ENCODE data around the gene MYO5C.

Gene MYO5C

DNA sequence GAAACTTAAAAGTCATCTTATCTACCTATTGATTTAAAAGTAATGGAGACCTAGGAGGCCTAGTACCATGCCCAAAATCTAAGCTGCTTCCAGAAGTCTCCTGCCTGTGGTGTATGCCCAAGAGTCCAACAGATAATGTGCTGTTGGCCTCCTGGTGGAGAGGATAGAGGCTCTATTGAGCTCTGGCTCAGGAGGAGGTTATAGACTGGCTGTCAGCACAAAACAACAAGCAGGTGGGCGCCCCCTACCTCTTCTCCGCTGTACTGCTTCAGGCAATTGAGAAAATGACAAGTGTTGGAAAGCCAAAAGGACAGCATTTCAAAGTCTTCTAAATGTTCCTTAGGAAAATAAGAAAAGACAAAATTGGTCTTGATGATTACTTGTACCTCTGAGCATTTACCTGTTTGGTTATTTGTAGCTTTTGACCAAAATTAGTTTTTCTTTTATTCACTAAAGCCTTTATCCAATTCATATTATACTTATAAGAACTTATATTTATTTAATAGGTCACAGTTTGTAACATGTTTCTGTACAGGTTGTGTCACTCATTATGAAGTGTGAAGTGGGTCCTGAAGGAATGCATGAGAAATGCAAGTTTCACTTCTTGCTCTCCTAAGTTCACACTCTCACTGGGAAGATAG is 87.2 kb downstream of the MYO5C start:
- DNase-seq: peak; percentile 5

DNA sequence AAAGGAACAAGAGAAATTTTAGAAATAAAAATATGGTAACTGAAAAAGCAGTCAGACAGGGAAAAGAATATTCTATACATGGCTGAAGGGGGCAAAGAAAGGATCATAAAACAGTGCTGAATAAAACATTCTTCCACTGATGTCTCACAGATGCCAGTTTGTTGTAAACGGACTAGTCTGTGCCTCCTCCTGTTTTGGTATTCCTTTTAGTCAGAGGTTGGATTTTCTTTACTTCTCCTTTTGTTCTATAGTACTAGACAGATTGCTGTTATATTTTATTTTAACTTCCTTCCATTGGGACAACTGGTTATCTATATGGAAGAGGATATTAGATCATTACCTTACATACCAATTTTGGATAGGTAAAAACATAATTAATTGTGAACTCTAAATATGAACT is 88.4 kb downstream of the MYO5C start:
- no peak for DNase-seq

DNA sequence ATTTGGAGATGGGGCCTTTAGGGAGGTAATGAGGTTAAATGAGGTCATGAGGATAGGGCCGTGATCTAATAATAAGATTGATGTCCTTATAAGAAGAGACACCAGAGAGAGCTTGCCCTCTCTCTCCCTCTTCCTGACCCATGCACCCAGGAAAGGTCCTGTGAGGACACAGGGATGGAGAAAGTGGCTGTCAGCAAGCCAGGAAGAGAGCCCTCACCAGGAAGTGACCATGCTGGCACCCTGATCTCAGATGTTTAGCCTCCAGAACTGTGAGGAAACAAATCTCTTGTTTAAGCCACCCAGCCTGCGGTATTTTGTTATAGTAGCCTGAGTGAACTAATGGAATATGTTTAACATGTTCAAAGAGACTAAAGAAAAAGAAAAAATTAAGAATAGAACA is 89.2 kb downstream of the MYO5C start:
- DNase-seq: no peak

DNA sequence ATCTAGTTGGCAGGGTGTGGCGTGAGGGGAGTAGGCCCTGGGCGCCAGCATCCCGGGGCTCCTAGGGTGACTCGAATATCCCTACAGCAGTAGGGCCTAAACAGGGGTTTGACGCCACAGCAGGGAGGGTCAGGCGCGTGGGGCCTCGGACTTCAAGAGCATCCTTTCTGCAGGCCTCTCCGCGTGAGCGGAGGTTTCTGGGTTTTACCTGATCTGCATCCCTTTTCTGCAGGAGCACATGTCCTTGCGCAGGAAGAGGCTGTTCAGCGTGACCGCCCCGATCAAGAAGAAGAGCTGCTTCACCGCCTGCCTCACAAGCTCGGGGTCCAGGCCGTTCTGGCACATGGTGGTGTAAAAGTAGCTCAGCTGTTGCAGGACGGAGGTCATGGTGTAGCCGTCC is 90.9 kb downstream of the MYO5C start:
- no peak for DNase-seq

DNA sequence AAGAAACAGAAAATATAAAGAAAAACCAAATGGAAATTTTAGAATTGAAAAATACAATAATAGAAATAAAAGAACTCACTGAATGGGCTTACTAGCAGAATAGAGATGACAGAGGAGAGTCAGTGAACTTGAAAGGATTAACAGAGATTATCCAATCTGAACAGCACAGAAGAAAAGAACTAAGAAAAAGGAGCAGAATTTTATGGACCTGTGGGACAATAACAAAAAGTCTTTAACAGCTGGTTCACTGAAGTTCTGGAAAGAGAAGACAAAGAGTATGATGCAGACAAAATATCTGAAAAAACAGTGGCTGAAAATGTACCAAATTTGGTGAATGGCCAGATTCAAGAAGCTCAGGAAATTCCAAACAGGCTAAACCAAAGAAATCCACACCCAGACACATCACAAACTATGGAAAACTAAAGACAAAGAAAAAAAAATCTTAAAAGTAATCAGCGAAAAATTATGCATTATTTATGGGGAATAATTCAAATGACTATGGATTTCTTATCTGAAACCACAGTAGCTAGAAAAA is 94.7 kb downstream of the MYO5C start:
- no peak for DNase-seq

DNA sequence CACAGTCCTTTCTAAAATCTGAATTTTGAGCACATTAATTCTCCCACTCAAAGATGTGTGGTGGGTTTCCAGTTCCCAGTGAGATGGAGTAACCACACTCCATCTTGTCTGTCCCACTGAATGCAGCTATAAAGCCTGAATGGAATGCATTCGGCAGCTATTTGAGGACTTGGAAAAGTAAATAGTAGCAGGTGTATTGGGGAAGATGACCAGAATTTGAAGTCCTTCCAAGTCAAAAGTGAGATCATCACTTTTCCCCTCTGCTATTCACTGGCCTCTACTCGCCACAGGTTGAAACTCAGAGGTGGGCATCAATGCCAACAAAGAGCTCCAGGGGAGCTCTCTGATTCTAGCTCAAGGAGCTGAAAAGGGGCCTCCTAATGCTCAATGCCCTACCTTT is 96.3 kb downstream of the MYO5C start:
- DNase-seq: no peak

DNA sequence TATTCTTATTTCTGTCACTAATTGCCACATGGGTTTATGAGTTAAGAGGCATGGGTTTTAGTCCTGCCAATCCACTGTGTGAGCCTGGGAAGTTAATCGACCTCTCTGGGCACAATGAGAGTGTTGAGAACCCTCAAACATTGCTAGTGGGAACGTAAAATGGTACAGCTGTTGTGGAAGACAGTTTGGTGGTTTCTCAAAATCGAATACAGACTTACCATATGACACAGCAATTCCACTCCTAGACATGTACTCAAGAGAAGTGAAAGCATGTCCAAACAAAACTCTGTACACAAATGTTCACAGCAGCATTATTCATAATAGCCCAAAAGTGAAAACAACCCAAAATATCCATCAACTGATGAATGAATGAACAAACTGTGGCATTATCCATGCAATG is 98.7 kb downstream of the MYO5C start:
- DNase-seq: no peak

DNA sequence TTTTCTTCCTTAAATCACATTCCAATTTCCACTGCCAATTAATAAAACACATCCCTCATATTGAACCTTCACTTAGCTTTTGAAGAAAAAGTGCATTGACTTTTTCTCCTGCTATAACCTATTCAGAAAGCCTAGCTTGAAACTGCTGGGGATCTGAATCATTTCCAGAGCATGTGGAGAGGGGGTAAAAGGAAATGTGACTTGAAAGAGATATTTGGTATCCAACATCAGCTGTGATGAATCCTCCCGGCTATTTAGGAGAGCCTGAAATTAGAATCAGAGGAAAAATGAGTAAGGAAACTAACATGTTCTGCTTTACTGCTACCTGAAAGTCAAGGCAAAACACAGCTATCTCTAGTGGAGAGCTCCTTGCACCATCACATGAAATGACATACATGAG is 101.8 kb downstream of the MYO5C start:
- DNase-seq: no peak

DNA sequence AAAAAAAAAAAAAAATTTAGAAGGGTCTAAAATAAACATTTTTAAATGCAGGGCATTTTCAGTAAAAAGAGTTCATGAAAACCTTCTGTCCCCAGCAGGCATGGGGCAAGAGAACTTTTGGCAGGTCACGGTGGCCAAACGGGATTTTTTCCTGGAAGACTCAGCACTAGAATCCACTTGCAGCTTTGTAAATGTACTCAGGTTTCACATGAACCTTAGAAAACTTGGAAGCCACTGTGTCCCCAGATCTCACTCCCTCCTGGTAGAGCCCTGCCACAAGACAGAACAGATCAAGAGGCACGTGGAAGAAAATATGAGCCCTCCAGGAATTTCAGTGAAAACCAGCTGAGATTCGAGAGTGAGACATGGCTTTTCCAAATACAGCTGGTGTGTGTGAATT is 102.3 kb downstream of the MYO5C start:
- no peak for DNase-seq

DNA sequence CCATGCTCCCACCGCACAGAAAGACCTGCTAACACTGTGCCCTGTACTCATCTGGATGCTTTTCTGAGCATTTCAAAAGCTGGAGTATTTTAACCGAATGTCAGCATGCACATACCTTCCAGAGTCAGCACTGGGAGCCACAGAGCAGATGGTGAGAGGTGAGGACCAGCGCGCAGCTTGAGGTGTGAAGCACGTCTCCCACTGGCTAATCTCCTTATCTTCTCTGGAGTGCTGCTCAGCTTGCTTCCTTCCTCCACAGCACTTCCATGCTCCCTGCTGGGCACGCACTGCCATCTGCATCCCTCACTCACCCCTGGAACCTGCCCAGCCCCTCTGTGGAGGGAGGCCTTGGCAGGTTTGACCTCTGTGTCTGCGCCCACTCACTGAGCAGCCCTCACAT is 104.4 kb downstream of the MYO5C start, which contains the start of gene GNB5:
GNB5 (minus strand) TSS at position 186 of the 400 bp plus-strand sequence. CDS start 6,716 bp downstream, outside the sequence.
- no peak for DNase-seq

DNA sequence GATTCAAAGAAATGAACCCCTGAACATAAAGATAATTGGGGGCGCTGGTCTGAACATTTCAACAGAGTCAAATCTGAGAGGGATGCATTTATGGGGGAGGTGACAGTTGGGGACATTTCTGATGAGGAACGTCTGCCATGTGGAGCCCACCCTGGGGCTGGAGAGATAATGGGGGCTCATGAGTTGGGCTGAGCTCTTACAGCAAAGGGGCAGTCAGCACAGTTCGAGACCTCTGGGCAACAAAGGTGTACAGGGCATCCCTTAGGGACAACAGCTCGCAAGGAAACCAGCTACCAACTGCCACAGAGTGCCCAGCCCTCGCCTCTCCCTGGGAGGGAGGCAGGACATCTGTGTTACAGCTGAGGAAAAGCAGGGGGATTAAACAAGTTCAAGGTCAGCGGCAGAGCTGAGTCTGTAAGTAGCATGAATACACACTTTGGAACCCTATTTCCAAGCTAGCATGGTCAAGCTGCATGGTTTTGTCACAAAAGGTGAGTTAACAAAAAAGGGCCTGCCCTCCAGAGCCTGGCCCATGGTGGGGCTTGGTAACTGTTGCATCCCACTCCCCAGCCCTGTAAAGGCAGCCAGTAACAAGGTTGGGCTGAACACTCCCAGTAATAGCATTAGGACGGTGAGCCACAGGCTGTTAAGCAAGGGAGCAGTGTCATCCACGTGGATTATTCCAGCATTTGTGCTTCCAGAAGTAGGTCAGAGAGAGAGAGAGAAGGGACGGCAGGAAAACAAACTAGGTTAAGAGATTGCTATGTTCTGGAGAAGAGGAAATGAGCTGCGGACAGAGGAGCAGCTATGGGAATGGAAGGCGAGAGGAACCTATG is 108.7 kb downstream of the MYO5C start:
- DNase-seq: no peak

DNA sequence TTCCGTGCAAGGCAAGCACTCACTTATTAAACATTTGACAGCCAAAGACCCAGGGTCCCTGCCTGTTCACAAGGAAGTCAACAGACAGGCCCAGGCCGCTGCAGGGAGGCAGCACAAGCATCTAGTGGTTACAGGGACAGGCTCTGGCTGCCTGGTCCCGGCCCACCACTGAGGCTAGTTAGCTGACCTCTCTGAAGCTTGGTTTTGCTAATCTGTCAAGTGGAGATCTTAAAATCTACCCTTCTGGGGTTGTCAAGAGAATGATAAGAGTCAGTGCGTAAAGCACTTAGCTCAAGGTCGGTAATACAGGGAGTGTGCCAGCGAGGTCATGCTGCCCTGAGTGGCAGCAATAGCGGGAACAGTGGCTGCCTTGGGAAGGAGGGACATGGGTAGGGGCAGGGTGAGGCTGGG is 110.4 kb downstream of the MYO5C start:
- no peak for DNase-seq

DNA sequence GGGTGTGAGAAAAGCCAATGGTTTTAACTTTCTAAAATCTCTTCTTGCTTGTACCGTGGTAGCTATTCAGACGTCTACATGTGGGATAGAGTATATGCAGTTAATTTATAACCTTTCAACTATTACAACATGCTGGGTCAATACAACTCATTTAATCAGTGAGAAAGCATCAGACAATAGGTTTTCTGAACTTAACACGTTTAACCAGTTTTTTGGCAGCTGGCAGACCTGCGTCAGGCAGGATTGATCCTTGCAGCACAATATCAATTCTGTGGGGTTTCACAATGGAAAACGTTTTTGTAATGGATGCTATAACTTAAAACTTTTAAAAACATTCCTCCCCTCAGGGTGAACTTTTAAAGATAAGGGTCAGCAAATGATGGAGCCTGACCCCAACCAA is 110.9 kb downstream of the MYO5C start:
- no peak for DNase-seq

DNA sequence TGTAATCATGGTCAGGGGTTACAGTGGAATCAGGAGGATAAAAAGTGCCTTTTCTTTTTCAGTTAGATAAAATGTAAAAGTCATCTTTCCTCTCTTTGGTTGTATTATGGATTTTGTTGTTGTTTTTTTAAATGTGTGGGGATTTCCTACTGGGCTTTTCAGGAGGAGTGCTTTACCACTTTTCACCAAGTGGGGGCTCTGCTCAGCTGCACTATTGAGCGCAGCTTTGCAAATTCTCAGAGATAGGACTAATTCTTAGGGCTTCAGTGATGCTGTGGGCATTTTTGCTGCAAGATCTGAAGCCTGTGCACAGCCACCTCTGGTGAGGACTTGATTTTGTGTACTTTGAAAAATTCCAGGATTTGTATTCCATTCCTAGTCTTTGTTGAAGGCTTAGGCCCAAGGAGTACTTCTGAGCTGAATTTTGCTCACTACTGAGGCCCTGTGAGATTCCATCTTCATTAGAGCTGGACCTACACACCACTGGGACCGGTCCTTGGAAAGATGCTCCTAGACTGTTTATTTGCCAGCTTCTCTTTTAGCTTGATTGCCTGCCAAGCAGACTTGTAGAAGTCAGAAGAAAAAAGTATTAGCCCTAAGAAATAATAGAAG is 111.9 kb downstream of the MYO5C start:
- no peak for DNase-seq

DNA sequence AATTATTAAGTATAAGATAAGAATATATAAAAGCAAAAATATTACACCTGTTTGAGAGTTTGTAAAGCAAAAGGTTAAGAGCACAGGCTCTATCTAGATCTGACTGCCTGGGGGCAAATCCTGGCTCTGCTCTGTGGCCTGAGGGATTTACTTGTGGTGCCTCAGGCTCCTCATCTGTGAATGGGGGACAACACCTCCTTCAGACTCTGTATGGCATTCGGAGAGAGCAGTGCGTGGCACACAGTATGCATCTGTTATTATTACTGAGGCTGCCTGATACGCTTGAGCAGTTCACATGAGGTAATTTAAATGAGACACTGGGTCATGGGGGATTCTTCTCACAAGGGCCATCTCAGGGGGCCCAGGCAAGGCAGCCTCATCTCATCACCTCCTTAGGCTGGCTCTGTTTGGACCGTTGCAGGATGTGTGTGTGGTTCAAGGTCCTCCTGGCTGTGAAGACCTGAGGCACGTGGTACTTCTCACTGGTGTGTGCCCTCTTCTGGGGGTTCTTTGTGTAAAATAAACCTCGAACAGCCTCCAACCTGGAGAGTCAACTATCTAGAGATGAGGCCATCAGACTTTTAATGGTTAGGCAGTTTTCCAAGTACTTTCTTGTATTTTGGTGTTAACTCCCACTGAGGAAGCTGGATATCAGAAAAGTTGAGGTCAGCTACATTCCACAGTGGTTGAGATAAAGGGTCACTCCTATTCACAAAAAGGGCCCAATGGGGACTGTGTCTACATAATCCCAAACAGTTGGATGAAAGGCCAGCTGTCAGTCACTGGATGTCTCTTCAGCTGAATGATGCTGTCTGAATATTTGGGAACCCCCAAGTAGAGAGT is 113.4 kb downstream of the MYO5C start:
- DNase-seq: no peak

DNA sequence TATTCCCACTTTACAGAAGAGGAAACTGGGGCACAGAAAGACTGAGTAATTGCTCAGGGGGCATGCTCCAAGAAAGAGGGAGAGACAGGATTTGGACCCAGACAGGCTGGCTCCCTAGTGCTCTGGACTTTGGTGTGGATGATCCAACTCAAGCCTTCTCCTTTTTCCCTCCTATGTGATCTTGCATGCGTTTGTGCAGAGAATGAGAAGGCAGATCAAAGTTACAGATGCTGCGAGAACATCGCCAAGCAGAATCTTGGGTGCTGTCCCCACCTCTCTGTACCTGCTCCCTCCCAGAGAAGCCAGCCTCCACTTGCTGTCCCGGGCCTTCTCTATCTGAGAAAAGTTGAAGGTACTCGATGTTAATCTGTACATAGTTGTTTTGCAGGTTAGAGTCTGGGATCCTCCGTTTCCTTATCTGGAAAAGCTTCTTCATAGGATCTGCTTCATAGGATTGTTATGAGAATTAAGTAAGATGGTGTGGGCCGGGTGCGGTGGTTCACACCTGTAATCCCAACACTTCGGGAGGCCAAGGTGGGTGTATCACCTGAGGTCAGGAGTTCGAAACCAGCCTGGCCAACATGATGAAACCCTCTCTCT is 114.7 kb downstream of the MYO5C start:
- DNase-seq: no peak

DNA sequence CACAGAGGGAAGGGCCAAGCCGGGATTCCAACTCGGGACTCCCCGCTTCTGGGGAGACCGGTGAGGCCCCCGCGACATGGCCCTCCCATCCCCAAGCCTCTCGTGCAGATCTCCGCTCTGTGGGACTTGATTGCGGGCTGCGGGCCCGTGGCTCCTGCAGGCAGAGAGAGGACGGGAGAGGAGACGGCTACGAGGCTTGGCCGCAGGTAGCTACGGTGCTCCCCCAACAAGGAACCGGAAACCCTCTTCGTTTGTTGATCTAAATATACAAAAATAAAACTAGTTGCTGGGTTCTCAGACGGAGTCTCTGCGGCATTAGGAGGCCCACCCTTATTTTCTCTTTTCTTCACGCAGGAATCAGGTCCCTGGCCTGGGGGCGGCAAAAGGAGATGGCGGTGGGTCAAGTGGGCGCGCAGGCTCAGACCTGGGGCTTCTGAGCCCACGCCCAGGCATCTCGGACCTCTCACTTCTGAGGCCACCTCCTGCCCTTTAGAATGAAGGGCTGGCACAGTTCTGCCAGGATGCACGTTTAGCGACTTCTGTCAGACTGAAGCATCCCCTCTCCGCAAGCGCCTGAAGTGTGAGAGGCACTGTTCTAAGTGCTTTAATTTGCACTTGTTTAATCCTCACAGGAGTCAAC is 115.3 kb downstream of the MYO5C start:
- DNase-seq: peak; percentile 5

DNA sequence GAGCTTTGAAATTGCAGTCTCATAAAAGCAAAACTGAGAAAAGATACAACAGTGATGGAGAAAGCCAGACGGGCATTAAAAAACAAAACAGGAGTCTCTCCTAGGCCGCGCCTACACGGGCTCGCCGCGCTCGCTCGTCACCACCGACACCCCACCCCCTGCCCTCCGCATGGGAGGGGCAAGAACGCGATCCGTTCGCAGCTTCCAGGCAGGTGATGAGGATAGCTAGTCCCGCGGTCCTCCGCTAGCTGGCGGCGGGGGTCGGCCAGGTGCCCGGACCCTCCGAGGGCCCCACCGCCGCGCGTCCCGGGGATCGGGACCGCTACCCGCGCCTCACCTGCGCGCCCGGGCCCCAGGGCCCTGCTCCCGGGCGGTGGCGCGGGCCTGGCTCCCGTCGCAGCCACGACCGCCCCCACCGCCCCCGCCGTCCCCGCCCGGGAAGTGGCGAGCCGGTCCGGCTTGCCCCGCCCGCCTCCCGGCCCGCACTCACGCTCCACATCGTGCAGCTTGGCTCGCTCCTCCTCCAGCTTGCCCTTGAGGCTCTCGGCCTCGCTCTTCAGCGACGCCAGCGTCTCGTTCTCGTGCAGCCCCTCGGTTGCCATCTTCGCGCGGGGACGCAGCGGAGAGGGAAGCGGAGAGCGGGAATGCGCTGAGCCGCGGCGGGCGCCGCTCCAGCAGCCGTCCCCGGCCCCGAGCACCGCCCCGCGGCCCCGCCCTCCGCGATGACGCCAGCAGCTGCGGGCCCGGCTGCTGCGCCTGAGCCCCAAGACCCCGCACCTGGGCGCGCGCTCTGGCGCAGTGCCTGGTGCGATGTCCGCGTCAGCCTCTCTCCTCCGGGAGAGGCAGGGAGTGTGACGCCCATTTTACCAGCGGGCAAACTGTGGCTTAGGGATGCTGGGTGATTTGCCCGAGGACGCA is 116.1 kb downstream of the MYO5C start:
- peak; percentile 63 for DNase-seq

DNA sequence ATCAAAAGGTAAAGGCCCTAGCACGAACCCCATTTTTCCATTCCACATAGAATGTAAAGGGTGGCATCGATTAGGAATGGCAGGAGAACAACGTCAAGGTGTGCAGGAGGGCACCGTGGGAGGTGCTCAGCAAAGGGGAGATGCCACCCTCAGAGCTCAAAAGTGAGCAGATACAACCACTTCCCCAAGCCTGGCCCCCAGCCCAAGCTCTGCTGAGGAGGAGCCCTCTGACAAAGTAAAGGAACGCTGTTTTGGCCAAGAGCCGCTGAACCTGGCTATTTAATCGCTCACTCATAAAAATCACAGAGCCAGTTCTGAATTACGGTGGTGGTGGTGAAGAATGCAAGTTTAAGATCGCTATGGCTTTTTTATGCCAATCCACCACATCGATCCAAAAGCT is 116.8 kb downstream of the MYO5C start:
- no peak for DNase-seq

DNA sequence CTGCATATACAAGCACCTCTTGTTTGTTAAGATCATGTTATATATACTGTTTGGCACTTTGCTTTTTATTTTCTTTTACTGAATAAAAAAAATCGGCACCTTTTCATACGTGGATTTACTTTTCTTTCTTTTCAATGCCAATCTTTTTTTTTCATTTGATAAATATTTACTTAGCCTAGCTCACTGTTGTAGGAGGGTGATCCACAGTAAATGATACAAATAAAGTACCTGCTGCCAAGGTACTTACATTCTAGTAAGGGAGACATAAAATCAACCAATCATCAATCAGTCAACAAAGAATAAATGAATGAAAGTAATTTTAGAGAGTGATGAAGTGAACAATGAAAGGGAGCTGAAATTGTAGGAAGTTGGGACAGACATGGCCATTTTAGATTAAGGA is 122.7 kb downstream of the MYO5C start:
- no peak for DNase-seq

DNA sequence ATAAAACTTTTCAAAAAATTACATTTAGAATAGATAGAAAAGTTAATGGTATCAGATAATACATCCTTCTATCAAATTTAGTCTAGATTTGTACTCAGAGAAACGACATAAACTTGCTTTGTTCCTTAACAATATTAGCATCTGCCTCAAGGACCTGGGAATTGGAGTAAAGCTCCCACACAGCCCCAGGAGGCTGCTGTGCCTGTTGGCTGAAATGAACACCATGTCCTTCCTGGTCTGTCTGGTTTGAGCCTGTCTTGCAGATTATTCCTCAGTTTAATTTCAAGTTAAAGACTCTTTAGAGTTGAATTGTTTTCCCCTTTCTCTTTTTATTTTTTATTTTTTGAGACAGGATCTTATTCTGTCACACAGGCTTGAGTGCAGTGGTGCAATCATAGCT is 123.8 kb downstream of the MYO5C start:
- DNase-seq: no peak
